AG04449 (cell line): ENCODE data around the gene MEF2C.

ENCODE experiments used
- CTCF ChIA-PET: fragments of 350-600 bp; formaldehyde crosslinking; extraction: SDS; loops from one replicate; lab custom pipeline; 2021; ENCODE audit warnings: antibody characterized with exemption; lab: Yijun Ruan, JAX
- POLR2A ChIA-PET: fragments of 400-600, 350-600 bp; formaldehyde crosslinking; extraction: SDS; loops from one replicate; lab custom pipeline; 2020; ENCODE audit warnings: antibody characterized with exemption, inconsistent platforms; lab: Yijun Ruan, JAX
- DNase-seq: peaks from one replicate; pipeline ENCODE4 v3.0.0-alpha.2; 2010; ENCODE audit warnings: low read depth, low spot score
- H3K4me3 ChIP-seq: 2 replicates; pipeline ENCODE4 v1.5.1; 2011; ENCODE audit warnings: low read depth, mild to moderate bottlenecking, control low read depth, low read length
- CTCF ChIP-seq: IDR thresholded peaks from one replicate; pipeline ENCODE4 v1.5.1; 2011; ENCODE audit warnings: mild to moderate bottlenecking, moderate library complexity, low read length, control low read depth, inconsistent platforms; ENCODE audit not compliant: insufficient read depth; ENCODE audit errors: missing control alignments

Gene MEF2C

GRCh38 chr5:88758591-88758990 is 124.4 kb downstream of the MEF2C start:
- CTCF ChIA-PET = no interaction called here
- POLR2A ChIA-PET = no interaction called here
- DNase-seq = no peak
- H3K4me3 ChIP-seq = no peak overlapping the region
- TF ChIP-seq CTCF = no peak

- no peak for DNase-seq
- POLR2A ChIA-PET = no interaction called here
- no peak overlapping the region for H3K4me3 ChIP-seq
- no peak for TF ChIP-seq CTCF
- CTCF ChIA-PET = no interaction called here
Observed at GRCh38 chr5:88758184-88758583, 124.8 kb downstream of the MEF2C start.

GRCh38 chr5:88756953-88757352 is 126.0 kb downstream of the MEF2C start:
- ChIA-PET POLR2A (no interaction called here), CTCF (interaction anchor here (1.0 kb wide), 1 partner anchor 28 kb away, joined by 7 read pairs; no protein-coding TSS in a partner anchor)
- no peak for TF ChIP-seq CTCF
- H3K4me3 ChIP-seq = no peak overlapping the region
- DNase-seq = no peak

- DNase-seq = no peak
- POLR2A ChIA-PET = no interaction called here
- CTCF ChIA-PET = interaction anchor here (1.4 kb wide), 1 partner anchor 20 kb away, joined by 7 read pairs; no protein-coding TSS in a partner anchor
Observed at GRCh38 chr5:88748666-88749065, 134.3 kb downstream of the MEF2C start.

GRCh38 chr5:88746438-88746882 is 136.5 kb downstream of the MEF2C start:
- CTCF ChIA-PET = interaction anchor here (1.4 to 1.6 kb wide), 2 partner anchors 15 to 17 kb away, joined by 4 to 10 read pairs; no protein-coding TSS in a partner anchor
- DNase-seq = no peak
- no peak overlapping the region for H3K4me3 ChIP-seq
- no peak for TF ChIP-seq CTCF
- POLR2A ChIA-PET = no interaction called here

More at GRCh38 chr5:88748666-88749065, 134.3 kb downstream of the MEF2C start:
- no peak for TF ChIP-seq CTCF
- H3K4me3 ChIP-seq = no peak overlapping the region

- DNase-seq = no peak
- no peak for TF ChIP-seq CTCF
- no peak overlapping the region for H3K4me3 ChIP-seq
- POLR2A ChIA-PET = no interaction called here
- CTCF ChIA-PET = interaction anchor here (1.4 to 1.9 kb wide), 4 partner anchors 14 to 17 kb away, joined by 4 to 10 read pairs (median 6); no protein-coding TSS in a partner anchor
Observed at GRCh38 chr5:88745093-88745696, 137.8 kb downstream of the MEF2C start.
